Liver (tissue), 9 donors: ENCODE measurements around the gene IRAK1. TPM values are rescaled to one million over a fixed set of nuclear protein-coding genes. Genes with fewer than 3 reads are reported as not detected.
"Not testable (repeated sequence)": the region's sequence is repeated elsewhere in the genome, so short reads cannot be mapped to it uniquely, and the experiment has no call there.

Experiments
- DNase-seq: peaks from one replicate; pipeline ENCODE4 v3.0.0-alpha.2; 2017; ENCODE audit warnings: low spot score
- H3K27ac ChIP-seq, 2 donors: one replicate each; pipeline ENCODE4 v1.7.0; 2013; ENCODE audit warnings: inconsistent platforms in 2 of 2, low read length in 2 of 2, control low read depth in 1 of 2, low read depth in 1 of 2, mild to moderate bottlenecking in 1 of 2
- H3K27me3 ChIP-seq, 4 donors: one replicate each; pipeline versions ENCODE4 v1.6.1 to v1.7.0; 2013; ENCODE audit warnings: low read length in 3 of 4, inconsistent platforms in 1 of 4, mild to moderate bottlenecking in 1 of 4, moderate library complexity in 1 of 4; ENCODE audit not compliant: control insufficient read depth in 4 of 4, insufficient read depth in 4 of 4
- H3K36me3 ChIP-seq, 4 donors: one replicate each; pipeline versions ENCODE4 v1.6.1 to v1.7.0; 2013; ENCODE audit warnings: low read length in 3 of 4, mild to moderate bottlenecking in 3 of 4, low read depth in 1 of 4, moderate library complexity in 1 of 4; ENCODE audit not compliant: control insufficient read depth in 4 of 4, insufficient read depth in 3 of 4
- H3K4me1 ChIP-seq, 4 donors: one replicate each; pipeline versions ENCODE4 v1.6.1 to v1.7.0; 2013; ENCODE audit warnings: low read length in 3 of 4, mild to moderate bottlenecking in 3 of 4, moderate library complexity in 1 of 4; ENCODE audit not compliant: control insufficient read depth in 4 of 4, insufficient read depth in 4 of 4
- H3K4me3 ChIP-seq, 3 donors: one replicate each; pipeline versions ENCODE4 v1.6.1 to v1.7.0; 2013; ENCODE audit warnings: low read length in 3 of 3, control low read depth in 1 of 3, low read depth in 1 of 3, mild to moderate bottlenecking in 1 of 3
- H3K9ac ChIP-seq, 2 donors: one replicate each; pipeline ENCODE4 v1.7.0; 2013; ENCODE audit warnings: low read length in 2 of 2, mild to moderate bottlenecking in 2 of 2, moderate library complexity in 2 of 2, control low read depth in 1 of 2, low read depth in 1 of 2
- H3K9me3 ChIP-seq, 4 donors: one replicate each; pipeline versions ENCODE4 v1.6.1 to v1.7.0; 2013; ENCODE audit warnings: low read length in 3 of 4; ENCODE audit not compliant: control insufficient read depth in 4 of 4
- EGR1 ChIP-seq, 2 donors: IDR thresholded peaks; 2 replicates each; pipeline ENCODE4 v1.6.1; 2016 to 2018; ENCODE audit warnings: antibody characterized with exemption in 2 of 2, low read depth in 2 of 2
- FOXA1 ChIP-seq: IDR thresholded peaks from 2 replicates; pipeline ENCODE4 v1.6.1; 2016; ENCODE audit warnings: antibody characterized with exemption
- GABPA ChIP-seq, 2 donors: IDR thresholded peaks in 1 of 2; conservative IDR thresholded peaks in 1 of 2; 2 replicates each; pipeline ENCODE4 v1.6.1; 2016; ENCODE audit warnings: antibody characterized with exemption in 2 of 2, mild to moderate bottlenecking in 1 of 2, moderate library complexity in 1 of 2
- HNF4A ChIP-seq, 2 donors: conservative IDR thresholded peaks; 2 replicates each; pipeline ENCODE4 v1.6.1; 2016; ENCODE audit warnings: antibody characterized with exemption in 2 of 2, mild to moderate bottlenecking in 2 of 2
- HNF4G ChIP-seq: IDR thresholded peaks from 2 replicates; pipeline ENCODE4 v1.6.1; 2016; ENCODE audit warnings: antibody characterized with exemption
- NR2F2 ChIP-seq: IDR thresholded peaks from 2 replicates; pipeline ENCODE4 v1.6.1; 2016; ENCODE audit warnings: antibody characterized with exemption
- RAD21 ChIP-seq, 2 donors: IDR thresholded peaks; 2 replicates each; pipeline ENCODE4 v1.6.1; 2016; ENCODE audit warnings: antibody characterized with exemption in 2 of 2, mild to moderate bottlenecking in 2 of 2
- RXRA ChIP-seq, 2 donors: IDR thresholded peaks; 2 replicates each; pipeline ENCODE4 v1.6.1; 2017 to 2018; ENCODE audit warnings: antibody characterized with exemption in 2 of 2, mild to moderate bottlenecking in 1 of 2
- SP1 ChIP-seq: IDR thresholded peaks from 2 replicates; pipeline ENCODE4 v1.6.1; 2018; ENCODE audit warnings: antibody characterized with exemption, mild to moderate bottlenecking
- YY1 ChIP-seq: IDR thresholded peaks from 2 replicates; pipeline ENCODE4 v1.6.1; 2016; ENCODE audit warnings: antibody characterized with exemption, mild to moderate bottlenecking
- WGBS: extraction: QIAGEN DNeasy Blood & Tissue Kit; methylation state at CpG from one replicate; pipeline ENCODE4 v1.1.7; 2013; 5-methylcytosine and 5-hydroxymethylcytosine counted together
- polyA plus RNA-seq, 2 donors: library from polyadenylated mRNA; stranded (reverse) in 1 of 2; unstranded in 1 of 2; fragments of 200-250 nt in 1 of 2; fragments of >200 nt in 1 of 2; fragmentation: Nextera tagmentation in 1 of 2; extraction: Ambion mirVana in 1 of 2; gene quantifications; one replicate each; pipeline versions ENCODE4 v1.2.1 to v1.2.3, GENCODE V29; 2013 to 2015
- total RNA-seq, 2 donors: library from RNA; depleted of rRNA; stranded (reverse); fragments of >200 nt; gene quantifications; one replicate each; pipeline ENCODE4 v1.2.3, GENCODE V29; 2014
- TF ChIP-seq, protein P1 (sequence below): IDR thresholded peaks from 2 replicates; pipeline ENCODE4 v1.6.1; 2016; ENCODE audit warnings: antibody characterized with exemption
- TF ChIP-seq, protein P2 (sequence below): IDR thresholded peaks from 2 replicates; pipeline ENCODE4 v1.6.1; 2016; ENCODE audit warnings: antibody characterized with exemption
- TF ChIP-seq, protein P3 (sequence below): IDR thresholded peaks from 2 replicates; pipeline ENCODE4 v1.6.1; 2016; ENCODE audit warnings: antibody characterized with exemption, mild to moderate bottlenecking
- TF ChIP-seq, protein P4 (sequence below): IDR thresholded peaks from 2 replicates; pipeline ENCODE4 v1.6.1; 2016; ENCODE audit warnings: antibody characterized with exemption
- TF ChIP-seq, protein P5 (sequence below): fragments of 150-350 bp; IDR thresholded peaks from 2 replicates; pipeline ENCODE4 v1.5.1; 2017; ENCODE audit warnings: improper control_type of control experiment, low read depth, low read length; ENCODE audit not compliant: missing input control
- donor health status: healthy.
- donor health status: healthy.
- donor health status: healthy.
- donor health status: healthy.
- donor health status: healthy.

Gene IRAK1
- total and polyA plus RNA-seq, 4 donors = 17.6 to 55.8 (median 27.4) TPM

DNA sequence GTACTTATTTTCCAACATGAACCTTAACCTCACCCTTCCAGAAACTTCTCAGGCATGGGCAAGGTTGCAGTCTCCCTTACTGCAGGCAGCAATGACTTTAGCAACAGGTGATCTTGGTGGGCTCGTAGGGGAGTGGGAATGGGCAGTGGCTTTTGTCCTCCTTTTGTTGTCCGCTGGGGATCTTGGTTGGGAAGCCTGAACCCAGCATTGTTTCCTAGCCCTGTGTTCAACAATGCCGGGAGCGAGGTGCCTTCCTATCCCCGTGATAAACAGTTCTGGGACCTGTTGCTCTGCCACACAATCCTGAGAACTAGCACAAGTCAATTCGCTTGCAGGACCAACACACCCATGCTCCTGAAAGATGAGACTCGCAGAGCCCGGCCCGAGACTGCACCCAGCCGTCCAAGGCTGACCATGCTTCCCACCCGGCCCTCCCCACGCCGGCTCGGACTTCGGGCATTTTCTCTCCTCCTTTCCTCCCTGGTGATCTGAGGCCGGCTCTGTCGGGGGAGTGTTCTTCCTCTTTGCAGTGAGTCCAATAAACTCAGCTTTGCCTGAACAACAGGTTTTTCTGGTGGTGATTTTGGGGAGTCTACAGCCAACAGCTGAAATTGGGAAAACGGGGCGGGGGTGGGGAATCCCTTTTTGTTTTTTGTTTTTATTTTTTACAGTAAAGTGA lies 20.2 kb downstream of the IRAK1 start:
- no peak for DNase-seq
- no peak overlapping the region for H3K4me3 ChIP-seq
- H3K36me3 ChIP-seq = no peaks in the 10 kb centered on the region
- no peak overlapping the region for H3K27ac ChIP-seq
- no peaks in the 10 kb centered on the region for H3K27me3 ChIP-seq
- WGBS = 65% methylated on average over 19 of the region's 19 CpGs
- TF ChIP-seq HNF4G = no peak
- TF ChIP-seq FOXA1 = no peak
- TF ChIP-seq, protein P1, sequence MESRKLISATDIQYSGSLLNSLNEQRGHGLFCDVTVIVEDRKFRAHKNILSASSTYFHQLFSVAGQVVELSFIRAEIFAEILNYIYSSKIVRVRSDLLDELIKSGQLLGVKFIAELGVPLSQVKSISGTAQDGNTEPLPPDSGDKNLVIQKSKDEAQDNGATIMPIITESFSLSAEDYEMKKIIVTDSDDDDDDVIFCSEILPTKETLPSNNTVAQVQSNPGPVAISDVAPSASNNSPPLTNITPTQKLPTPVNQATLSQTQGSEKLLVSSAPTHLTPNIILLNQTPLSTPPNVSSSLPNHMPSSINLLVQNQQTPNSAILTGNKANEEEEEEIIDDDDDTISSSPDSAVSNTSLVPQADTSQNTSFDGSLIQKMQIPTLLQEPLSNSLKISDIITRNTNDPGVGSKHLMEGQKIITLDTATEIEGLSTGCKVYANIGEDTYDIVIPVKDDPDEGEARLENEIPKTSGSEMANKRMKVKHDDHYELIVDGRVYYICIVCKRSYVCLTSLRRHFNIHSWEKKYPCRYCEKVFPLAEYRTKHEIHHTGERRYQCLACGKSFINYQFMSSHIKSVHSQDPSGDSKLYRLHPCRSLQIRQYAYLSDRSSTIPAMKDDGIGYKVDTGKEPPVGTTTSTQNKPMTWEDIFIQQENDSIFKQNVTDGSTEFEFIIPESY = no peak
- TF ChIP-seq RAD21 (IDR thresholded peaks at IDR 0.05) = no peak
- TF ChIP-seq, protein P2, sequence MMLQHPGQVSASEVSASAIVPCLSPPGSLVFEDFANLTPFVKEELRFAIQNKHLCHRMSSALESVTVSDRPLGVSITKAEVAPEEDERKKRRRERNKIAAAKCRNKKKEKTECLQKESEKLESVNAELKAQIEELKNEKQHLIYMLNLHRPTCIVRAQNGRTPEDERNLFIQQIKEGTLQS = no peak
- TF ChIP-seq EGR1 (IDR thresholded peaks at IDR 0.05; ENCODE audit: low read depth in 2 of 2) = no peak
- TF ChIP-seq GABPA (IDR thresholded peaks at IDR 0.05 in 1 of 2, conservative IDR thresholded peaks at IDR 0.05 in 1 of 2) = no peak
- TF ChIP-seq, protein P3, sequence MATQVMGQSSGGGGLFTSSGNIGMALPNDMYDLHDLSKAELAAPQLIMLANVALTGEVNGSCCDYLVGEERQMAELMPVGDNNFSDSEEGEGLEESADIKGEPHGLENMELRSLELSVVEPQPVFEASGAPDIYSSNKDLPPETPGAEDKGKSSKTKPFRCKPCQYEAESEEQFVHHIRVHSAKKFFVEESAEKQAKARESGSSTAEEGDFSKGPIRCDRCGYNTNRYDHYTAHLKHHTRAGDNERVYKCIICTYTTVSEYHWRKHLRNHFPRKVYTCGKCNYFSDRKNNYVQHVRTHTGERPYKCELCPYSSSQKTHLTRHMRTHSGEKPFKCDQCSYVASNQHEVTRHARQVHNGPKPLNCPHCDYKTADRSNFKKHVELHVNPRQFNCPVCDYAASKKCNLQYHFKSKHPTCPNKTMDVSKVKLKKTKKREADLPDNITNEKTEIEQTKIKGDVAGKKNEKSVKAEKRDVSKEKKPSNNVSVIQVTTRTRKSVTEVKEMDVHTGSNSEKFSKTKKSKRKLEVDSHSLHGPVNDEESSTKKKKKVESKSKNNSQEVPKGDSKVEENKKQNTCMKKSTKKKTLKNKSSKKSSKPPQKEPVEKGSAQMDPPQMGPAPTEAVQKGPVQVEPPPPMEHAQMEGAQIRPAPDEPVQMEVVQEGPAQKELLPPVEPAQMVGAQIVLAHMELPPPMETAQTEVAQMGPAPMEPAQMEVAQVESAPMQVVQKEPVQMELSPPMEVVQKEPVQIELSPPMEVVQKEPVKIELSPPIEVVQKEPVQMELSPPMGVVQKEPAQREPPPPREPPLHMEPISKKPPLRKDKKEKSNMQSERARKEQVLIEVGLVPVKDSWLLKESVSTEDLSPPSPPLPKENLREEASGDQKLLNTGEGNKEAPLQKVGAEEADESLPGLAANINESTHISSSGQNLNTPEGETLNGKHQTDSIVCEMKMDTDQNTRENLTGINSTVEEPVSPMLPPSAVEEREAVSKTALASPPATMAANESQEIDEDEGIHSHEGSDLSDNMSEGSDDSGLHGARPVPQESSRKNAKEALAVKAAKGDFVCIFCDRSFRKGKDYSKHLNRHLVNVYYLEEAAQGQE = no peak
- no peak for TF ChIP-seq RXRA (IDR thresholded peaks at IDR 0.05)
- H3K9me3 ChIP-seq = no peaks in the 10 kb centered on the region
- no peaks in the 10 kb centered on the region for H3K4me1 ChIP-seq
- H3K9ac ChIP-seq = no peak overlapping the region

DNA sequence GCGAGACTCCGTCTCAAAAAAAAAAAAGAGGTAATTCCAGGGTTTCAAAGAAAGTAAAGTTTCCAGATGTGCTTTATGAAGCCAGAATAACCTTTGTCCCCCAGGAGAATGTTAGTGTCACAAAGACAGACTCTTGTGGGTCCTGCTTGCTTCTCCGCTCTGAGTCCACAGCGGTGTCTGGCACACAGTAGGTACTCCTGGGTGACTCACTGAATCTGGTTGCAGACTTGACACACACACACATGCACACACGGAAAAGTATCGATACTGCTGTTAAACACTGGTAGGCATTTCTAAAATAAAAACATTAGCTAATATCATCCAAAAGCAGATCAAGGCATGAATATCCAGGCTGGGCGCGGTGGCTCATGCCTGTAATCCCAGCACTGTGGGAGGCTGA lies 24.2 kb downstream of the IRAK1 start:
- no peak for DNase-seq
- H3K27ac ChIP-seq = no peak overlapping the region
- no peaks in the 10 kb centered on the region for H3K27me3 ChIP-seq
- H3K4me3 ChIP-seq = no peak overlapping the region
- WGBS = 99% methylated on average over 8 of the region's 8 CpGs
- no peaks in the 10 kb centered on the region for H3K36me3 ChIP-seq
- no peak overlapping the region for H3K9ac ChIP-seq
- H3K4me1 ChIP-seq = no peaks in the 10 kb centered on the region
- no peaks in the 10 kb centered on the region for H3K9me3 ChIP-seq
- TF ChIP-seq YY1 (no peak), HNF4A (conservative IDR thresholded peaks at IDR 0.05) (no peak), EGR1 (IDR thresholded peaks at IDR 0.05; ENCODE audit: low read depth in 2 of 2) (no peak), SP1 (no peak), NR2F2 (no peak)
- TF ChIP-seq, protein P4, sequence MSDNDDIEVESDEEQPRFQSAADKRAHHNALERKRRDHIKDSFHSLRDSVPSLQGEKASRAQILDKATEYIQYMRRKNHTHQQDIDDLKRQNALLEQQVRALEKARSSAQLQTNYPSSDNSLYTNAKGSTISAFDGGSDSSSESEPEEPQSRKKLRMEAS = no peak
- TF ChIP-seq, protein P5, sequence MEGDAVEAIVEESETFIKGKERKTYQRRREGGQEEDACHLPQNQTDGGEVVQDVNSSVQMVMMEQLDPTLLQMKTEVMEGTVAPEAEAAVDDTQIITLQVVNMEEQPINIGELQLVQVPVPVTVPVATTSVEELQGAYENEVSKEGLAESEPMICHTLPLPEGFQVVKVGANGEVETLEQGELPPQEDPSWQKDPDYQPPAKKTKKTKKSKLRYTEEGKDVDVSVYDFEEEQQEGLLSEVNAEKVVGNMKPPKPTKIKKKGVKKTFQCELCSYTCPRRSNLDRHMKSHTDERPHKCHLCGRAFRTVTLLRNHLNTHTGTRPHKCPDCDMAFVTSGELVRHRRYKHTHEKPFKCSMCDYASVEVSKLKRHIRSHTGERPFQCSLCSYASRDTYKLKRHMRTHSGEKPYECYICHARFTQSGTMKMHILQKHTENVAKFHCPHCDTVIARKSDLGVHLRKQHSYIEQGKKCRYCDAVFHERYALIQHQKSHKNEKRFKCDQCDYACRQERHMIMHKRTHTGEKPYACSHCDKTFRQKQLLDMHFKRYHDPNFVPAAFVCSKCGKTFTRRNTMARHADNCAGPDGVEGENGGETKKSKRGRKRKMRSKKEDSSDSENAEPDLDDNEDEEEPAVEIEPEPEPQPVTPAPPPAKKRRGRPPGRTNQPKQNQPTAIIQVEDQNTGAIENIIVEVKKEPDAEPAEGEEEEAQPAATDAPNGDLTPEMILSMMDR = no peak
- TF ChIP-seq, protein P1 = no peak

DNA sequence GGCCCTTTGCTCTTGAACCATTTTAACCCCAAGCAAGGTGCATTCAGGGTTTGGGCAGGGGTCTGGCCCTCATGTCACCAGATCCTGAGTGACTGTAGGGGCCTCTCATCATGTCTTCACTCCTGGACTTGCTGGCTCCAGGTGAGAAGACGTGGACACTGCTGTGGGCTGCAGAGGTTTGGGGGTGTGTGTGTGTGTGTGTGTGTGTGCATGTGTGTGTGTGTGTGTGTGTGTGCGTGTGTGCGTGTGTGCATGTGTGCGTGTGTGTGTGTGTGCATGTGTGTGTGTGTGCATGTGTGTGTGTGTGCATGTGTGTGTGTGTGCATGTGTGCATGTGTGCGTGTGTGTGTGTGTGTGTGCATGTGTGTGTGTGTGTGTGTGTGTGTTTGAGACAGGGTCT lies 25.3 kb downstream of the IRAK1 start:
- H3K27me3 ChIP-seq, H3K27ac ChIP-seq, DNase-seq, H3K36me3 ChIP-seq, H3K4me1 ChIP-seq, H3K9me3 ChIP-seq, H3K4me3 ChIP-seq, H3K9ac ChIP-seq: not testable (repeated sequence)
- WGBS = 80% methylated on average over 5 of the region's 5 CpGs
